Measurements from ENCODE around the gene ZNF367. TPM values are rescaled to one million over a fixed set of nuclear protein-coding genes. Genes with fewer than 3 reads are reported as not detected.
A peak's percentile ranks its signal among the peaks of the same experiment; 100 is the strongest.

The ZNF367 gene
- total and polyA plus RNA-seq, 9 of the 15 experiments (the other 6 are each of a cell fraction or from before 2014, with no cell fraction given), result 2.7 to 14.4 (median 10.0) TPM

GRCh38 chr9:96417051-96417586 is 1.1 kb downstream of the ZNF367 start (continued):
- TF ChIP-seq CTCF (IDR thresholded peaks at IDR 0.05 in 2 of 3, conservative IDR thresholded peaks at IDR 0.05 in 1 of 3; ENCODE audit: insufficient read depth in 2 of 3, low read depth in 1 of 3, low read length in 3 of 3), result no peak
- peak; percentile 46; the same call in 1 of the 2 replicates for TF ChIP-seq MTA3 (IDR thresholded peaks at IDR 0.05; ENCODE audit: borderline replicate concordance)
- TF ChIP-seq HCFC1 (IDR thresholded peaks at IDR 0.05; ENCODE audit: low read depth, low read length), result peak; percentile 66
- no peak for TF ChIP-seq ZNF717 (CRISPR knock-in tag; IDR thresholded peaks at IDR 0.05)
- TF ChIP-seq ZNF584 (CRISPR knock-in tag; IDR thresholded peaks at IDR 0.05; ENCODE audit: low read depth), result no peak
- no peak for TF ChIP-seq PHTF2 (CRISPR knock-in tag; IDR thresholded peaks at IDR 0.05)
- TF ChIP-seq SMAD2 (IDR thresholded peaks at IDR 0.05; ENCODE audit: low read depth, low read length), result no peak
- TF ChIP-seq EGR1 (conservative IDR thresholded peaks at IDR 0.05), result peak; percentile 67
- no peak for TF ChIP-seq HMG20A (CRISPR knock-in tag; conservative IDR thresholded peaks at IDR 0.05)
- TF ChIP-seq TCFL5 (CRISPR knock-in tag; conservative IDR thresholded peaks at IDR 0.05), result 0 out of 2 replicates have a peak, but pooled peaks have one; percentile 21
- TF ChIP-seq C11orf30 (IDR thresholded peaks at IDR 0.05; ENCODE audit: low read depth), result peak; percentile 93
- no peak for TF ChIP-seq XRCC5 (IDR thresholded peaks at IDR 0.05; ENCODE audit: low read depth, low read length)
- TF ChIP-seq PRDM10 (IDR thresholded peaks at IDR 0.05; ENCODE audit: partially characterized antibody), result no peak
- no peak for TF ChIP-seq KLF1 (tag; IDR thresholded peaks at IDR 0.05)
- TF ChIP-seq THAP12 (CRISPR knock-in tag; IDR thresholded peaks at IDR 0.05), result peak; percentile 51; the same call in 1 of the 2 replicates
- no peak for TF ChIP-seq SIRT6 (IDR thresholded peaks at IDR 0.05; ENCODE audit: low read depth, low read length)
- no peak for TF ChIP-seq TRIM25 (IDR thresholded peaks at IDR 0.05; ENCODE audit: borderline replicate concordance)
- no peak for TF ChIP-seq RFX5 (IDR thresholded peaks at IDR 0.05; ENCODE audit: low read depth, low read length)
- TF ChIP-seq TSC22D4 (tag; IDR thresholded peaks at IDR 0.05), result no peak
- no peak for TF ChIP-seq RBM14 (IDR thresholded peaks at IDR 0.05; ENCODE audit: borderline replicate concordance, insufficient read depth, low read depth, low read length)

Data from K562 (cell line).